NK-92 (cell line): Measurements from ENCODE around the gene EML5.

Experiments
- DNase-seq: peaks from one replicate; lab custom pipeline; 2025; ENCODE audit not compliant: unreplicated experiment; lab: John Stamatoyannopoulos, UW

EML5 gene

GRCh38 chr14:88621100-88621499 lies 171.7 kb downstream of the EML5 start:
- DNase-seq: no peak

- no peak for DNase-seq
Observed at GRCh38 chr14:88618476-88618875, 174.3 kb downstream of the EML5 start.

GRCh38 chr14:88617479-88617878 lies 175.3 kb downstream of the EML5 start:
- DNase-seq: no peak

GRCh38 chr14:88616697-88617096 lies 176.1 kb downstream of the EML5 start:
- DNase-seq: no peak

GRCh38 chr14:88614218-88614907 lies 178.4 kb downstream of the EML5 start:
- DNase-seq: no peak

GRCh38 chr14:88613552-88614010 lies 179.2 kb downstream of the EML5 start:
- no peak for DNase-seq

- no peak for DNase-seq
Observed at GRCh38 chr14:88612981-88613380, 179.8 kb downstream of the EML5 start.

- DNase-seq: no peak
Observed at GRCh38 chr14:88611878-88612277, 180.9 kb downstream of the EML5 start.

GRCh38 chr14:88607829-88608228 lies 184.9 kb downstream of the EML5 start:
- no peak for DNase-seq

GRCh38 chr14:88605594-88605993 lies 187.2 kb downstream of the EML5 start:
- DNase-seq: no peak

- no peak for DNase-seq
Observed at GRCh38 chr14:88604212-88604611, 188.5 kb downstream of the EML5 start.

- no peak for DNase-seq
Observed at GRCh38 chr14:88599761-88600439, 192.9 kb downstream of the EML5 start.

GRCh38 chr14:88599326-88599725 lies 193.4 kb downstream of the EML5 start:
- DNase-seq: no peak

- DNase-seq: no peak
Observed at GRCh38 chr14:88598097-88598675, 194.6 kb downstream of the EML5 start.

- DNase-seq: no peak
Observed at GRCh38 chr14:88597601-88598000, 195.2 kb downstream of the EML5 start.

- DNase-seq: no peak
Observed at GRCh38 chr14:88597038-88597437, 195.7 kb downstream of the EML5 start.

GRCh38 chr14:88592031-88592430 lies 200.7 kb downstream of the EML5 start:
- no peak for DNase-seq

- DNase-seq: no peak
Observed at GRCh38 chr14:88590173-88590572, 202.6 kb downstream of the EML5 start.

- DNase-seq: no peak
Observed at GRCh38 chr14:88588081-88588480, 204.7 kb downstream of the EML5 start.

GRCh38 chr14:88584451-88584850 lies 208.3 kb downstream of the EML5 start:
- DNase-seq: no peak

- no peak for DNase-seq
Observed at GRCh38 chr14:88576222-88576621, 216.5 kb downstream of the EML5 start.

- DNase-seq: no peak
Observed at GRCh38 chr14:88572117-88572516, 220.6 kb downstream of the EML5 start.
